GM23338 (cell line): ENCODE results near the gene MTA3.
"Not testable (repeated sequence)": the region's sequence is repeated elsewhere in the genome, so short reads cannot be mapped to it uniquely, and the experiment has no call there.

Experiments used
- CTCF ChIP-seq, 2 experiments: fragments of 200-600 bp in 1 of 2; sonication (generic) in 1 of 2; conservative IDR thresholded peaks; 2 replicates each; pipeline versions ENCODE4 v1.5.1 to v1.6.1; 2016 to 2017; ENCODE audit warnings: antibody characterized with exemption in 2 of 2, low read depth in 2 of 2, mild to moderate bottlenecking in 2 of 2, moderate library complexity in 1 of 2
- EZH2 ChIP-seq: fragments of 200-600 bp; sonication (generic); IDR thresholded peaks from one replicate; pipeline ENCODE4 v1.8.0; 2017; ENCODE audit warnings: antibody characterized with exemption, mild to moderate bottlenecking, low read depth; ENCODE audit not compliant: unreplicated experiment
- EZH2phosphoT487 ChIP-seq: fragments of 200-600 bp; sonication (generic); IDR thresholded peaks from one replicate; pipeline ENCODE4 v1.8.1; 2018; ENCODE audit warnings: antibody characterized with exemption; ENCODE audit not compliant: unreplicated experiment
- POLR2AphosphoS5 ChIP-seq: IDR thresholded peaks from 2 replicates; pipeline ENCODE4 v1.6.1; 2016; ENCODE audit warnings: antibody characterized with exemption, low read depth

- not testable (repeated sequence) for TF ChIP-seq CTCF (conservative IDR thresholded peaks at IDR 0.05; ENCODE audit: low read depth in 2 of 2); EZH2phosphoT487; POLR2AphosphoS5; EZH2
Measured at GRCh38 chr2:42560133-42560532, 8.3 kb upstream of the MTA3 start.
